ENCODE data around the gene KIF26B.
"Not testable (repeated sequence)": the region's sequence is repeated elsewhere in the genome, so short reads cannot be mapped to it uniquely, and the experiment has no call there.

Gene KIF26B

DNA sequence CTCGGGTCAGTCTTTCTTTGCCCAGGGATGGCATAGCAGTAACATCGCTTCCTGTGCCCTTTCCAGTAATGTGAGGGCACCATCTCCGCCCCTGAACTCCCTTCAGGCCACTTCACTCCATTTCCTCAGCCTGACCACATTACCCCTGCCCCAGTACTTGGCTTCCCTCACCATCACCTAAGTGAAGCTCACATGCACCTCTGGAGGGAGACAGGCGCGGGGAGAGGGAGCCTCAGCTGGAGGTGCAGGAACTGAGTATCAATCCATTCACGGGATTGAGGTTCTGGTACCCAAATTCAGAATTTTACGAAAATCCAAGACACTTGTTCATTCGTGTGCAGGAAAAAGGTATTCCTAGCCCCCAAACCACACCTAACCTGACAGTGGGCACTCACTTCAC, 540.4 kb downstream of the KIF26B start:
- no peak for TF ChIP-seq ZNF274 (IDR thresholded peaks at IDR 0.05; ENCODE audit: low read depth, low read length)

DNA sequence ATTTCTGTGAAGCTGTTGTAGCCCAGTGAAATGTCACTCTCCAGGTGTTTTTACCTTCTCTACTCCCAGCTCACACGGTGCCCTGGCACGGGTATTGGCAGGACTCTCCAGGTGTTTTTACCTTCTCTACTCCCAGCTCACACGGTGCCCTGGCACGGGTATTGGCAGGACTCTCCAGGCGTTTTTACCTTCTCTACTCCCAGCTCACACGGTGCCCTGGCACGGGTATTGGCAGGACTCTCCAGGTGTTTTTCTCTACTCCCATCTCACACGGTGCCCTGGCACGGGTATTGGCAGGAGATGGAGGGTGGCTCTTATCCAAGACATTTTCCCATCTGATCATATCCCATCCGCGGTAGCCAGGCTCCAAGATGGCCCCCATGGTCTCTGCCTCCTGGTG, 540.9 kb downstream of the KIF26B start:
- not testable (repeated sequence) for H3K4me3 ChIP-seq (ENCODE audit: low read length)

More for the DNA sequence above, 540.4 kb downstream of the KIF26B start:
- H3K4me3 ChIP-seq (ENCODE audit: low read length): no peak overlapping the region

DNA sequence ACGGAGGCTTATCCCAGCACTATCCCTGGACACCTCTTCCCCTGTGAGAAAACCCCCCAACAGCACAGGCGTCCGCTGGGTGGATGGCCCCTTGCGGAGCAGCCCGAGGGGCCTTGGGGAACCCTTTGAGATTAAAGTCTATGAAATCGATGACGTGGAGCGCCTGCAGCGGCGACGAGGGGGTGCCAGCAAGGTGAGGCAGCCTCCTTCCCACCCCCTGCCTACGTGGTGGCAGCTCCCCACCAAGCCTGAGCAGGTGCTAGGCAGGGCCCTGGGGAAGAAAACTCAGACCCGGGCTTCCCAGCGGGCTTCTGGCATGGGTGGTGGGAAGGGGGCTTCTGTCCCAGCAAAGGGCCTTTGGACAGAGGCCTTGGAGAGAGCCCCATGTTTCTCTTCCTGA, 543.3 kb downstream of the KIF26B start:
- TF ChIP-seq ZNF274 (IDR thresholded peaks at IDR 0.05; ENCODE audit: low read depth, low read length): no peak
- no peak overlapping the region for H3K4me3 ChIP-seq (ENCODE audit: low read length)

DNA sequence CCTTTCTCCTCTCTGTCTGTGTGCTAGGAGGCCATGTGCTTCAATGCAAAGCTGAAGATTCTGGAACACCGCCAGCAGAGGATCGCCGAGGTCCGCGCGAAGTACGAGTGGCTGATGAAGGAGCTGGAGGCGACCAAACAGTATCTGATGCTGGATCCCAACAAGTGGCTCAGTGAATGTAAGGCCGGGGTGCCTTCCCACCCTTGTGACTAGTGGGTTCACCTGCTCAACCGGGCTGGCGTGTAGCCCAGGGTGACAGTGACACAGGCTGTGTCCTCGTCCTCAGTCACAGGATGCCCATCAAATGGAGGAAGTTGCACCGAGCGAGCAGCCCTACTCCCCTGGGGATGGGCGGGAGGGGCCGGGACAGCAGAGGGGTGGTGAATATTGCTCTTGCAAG, 544.1 kb downstream of the KIF26B start:
- TF ChIP-seq ZNF274 (IDR thresholded peaks at IDR 0.05; ENCODE audit: low read depth, low read length): no peak
- H3K4me3 ChIP-seq (ENCODE audit: low read length): no peak overlapping the region

DNA sequence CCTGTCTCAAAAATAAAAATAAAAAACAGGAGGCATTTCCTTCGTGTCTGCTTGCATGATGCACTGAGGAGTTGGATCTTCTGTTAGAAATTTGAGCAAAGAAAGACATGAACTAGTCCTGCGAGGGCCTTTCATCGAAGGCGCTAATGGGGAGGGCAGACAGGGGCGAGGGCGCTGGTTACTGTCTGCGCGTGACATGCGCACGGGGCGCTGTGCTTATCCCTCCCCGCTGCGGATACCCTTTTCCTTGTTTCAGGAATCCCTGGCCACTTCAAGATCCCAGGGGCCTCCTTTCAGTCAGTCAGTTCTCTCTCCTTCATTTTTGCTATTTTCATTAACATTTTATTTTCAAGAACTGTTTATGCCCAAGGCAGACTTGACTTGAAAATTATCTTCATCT, 545.8 kb downstream of the KIF26B start:
- no peak overlapping the region for H3K4me3 ChIP-seq (ENCODE audit: low read length)
- no peak for TF ChIP-seq ZNF274 (IDR thresholded peaks at IDR 0.05; ENCODE audit: low read depth, low read length)

DNA sequence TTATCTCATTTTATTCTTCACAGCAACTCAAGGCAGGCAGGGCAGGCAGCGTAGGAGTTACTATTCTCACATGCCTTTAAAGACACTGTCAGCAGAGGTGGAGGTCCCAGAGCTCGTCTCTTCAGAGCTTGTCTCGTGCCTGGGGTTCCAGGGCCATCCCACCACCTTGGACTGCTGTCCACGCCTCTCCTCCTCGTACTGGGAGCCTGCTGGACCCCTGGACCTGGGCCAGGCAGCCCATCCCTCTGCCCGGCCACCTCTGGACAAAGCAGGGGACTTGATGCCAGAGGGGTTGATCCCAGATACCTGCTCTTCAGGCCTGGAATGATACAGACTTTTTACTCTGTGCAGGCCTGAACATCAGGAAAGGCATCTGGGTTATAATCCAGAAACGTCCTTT, 546.8 kb downstream of the KIF26B start:
- no peak for TF ChIP-seq ZNF274 (IDR thresholded peaks at IDR 0.05; ENCODE audit: low read depth, low read length)
- no peak overlapping the region for H3K4me3 ChIP-seq (ENCODE audit: low read length)

DNA sequence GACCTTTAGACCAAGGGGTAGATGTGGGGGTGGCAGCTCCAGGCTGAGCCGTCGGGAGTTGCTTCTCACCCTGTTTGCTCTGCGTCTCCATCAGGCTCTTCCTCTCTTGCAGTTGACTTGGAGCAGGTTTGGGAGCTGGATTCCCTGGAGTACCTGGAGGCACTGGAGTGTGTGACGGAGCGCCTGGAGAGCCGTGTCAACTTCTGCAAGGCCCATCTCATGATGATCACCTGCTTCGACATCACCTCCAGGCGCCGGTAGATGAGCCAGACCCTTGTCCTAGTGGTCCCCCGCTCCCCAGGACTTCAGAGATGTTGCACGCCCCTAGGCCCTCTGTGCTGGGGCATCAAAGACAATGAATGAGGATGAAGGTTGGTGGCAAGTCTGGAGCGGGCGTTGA, 547.6 kb downstream of the KIF26B start:
- no peak for TF ChIP-seq ZNF274 (IDR thresholded peaks at IDR 0.05; ENCODE audit: low read depth, low read length)
- no peak overlapping the region for H3K4me3 ChIP-seq (ENCODE audit: low read length)

DNA sequence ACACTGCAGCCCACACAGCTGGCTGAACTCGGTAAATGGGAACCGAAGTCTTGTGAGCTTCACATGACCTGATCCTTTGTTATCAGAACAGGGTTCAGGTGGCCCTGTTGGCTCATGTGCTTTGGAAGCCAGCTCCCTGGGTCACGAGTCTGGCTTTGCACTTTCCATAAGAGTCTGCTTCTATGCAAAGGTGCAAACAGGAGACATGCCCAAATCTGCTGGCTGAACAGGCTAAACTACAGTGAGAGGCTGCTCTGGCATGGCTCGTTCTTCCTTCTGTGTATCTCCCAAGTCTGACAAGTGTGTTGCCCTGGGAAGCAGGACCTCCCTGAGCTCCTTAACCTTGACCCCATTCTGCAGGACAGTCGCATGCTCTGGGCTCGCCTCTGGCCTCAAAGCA, 549.6 kb downstream of the KIF26B start:
- H3K4me3 ChIP-seq (ENCODE audit: low read length): no peak overlapping the region
- no peak for TF ChIP-seq ZNF274 (IDR thresholded peaks at IDR 0.05; ENCODE audit: low read depth, low read length)

DNA sequence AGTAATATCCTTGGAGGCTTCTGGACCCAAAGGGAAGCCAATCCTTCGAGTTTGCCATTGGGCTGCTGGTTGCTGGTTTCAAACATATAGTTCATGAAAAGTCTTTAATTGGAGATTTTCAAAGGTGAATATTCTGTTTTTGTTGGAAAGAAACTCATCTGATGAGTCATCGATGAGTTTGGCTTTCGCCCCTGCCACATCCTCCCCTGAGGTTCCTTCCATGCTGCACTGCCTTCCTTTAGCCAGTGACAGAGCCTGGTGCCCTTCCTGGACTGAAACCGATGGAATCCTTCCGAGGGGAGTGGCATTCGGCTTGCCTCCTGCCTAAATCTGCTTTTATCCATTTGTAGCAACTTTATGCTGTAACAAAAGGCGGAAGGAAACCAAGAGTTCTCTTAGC, 550.0 kb downstream of the KIF26B start:
- TF ChIP-seq ZNF274 (IDR thresholded peaks at IDR 0.05; ENCODE audit: low read depth, low read length): no peak

DNA sequence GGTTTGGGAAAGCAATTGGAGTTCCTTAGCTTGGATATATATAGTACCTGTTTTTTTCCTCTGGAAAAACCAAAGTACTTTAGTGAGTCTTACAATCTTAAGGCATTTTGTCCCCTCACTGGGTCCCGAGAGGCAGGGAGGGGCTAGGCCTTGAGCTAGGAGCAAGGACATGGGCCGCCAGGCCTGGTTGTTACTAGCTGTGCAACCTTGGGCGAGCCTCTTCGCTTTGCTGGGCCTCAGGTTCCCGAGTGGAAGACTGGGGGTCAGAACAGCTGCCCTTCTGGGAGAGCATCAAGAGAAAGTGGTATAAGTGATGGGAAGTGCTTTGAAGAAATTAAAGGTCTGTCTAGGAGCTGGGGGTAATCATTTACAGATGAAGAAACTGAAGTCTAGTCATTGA, 553.2 kb downstream of the KIF26B start:
- no peak overlapping the region for H3K4me3 ChIP-seq (ENCODE audit: low read length)
- TF ChIP-seq ZNF274 (IDR thresholded peaks at IDR 0.05; ENCODE audit: low read depth, low read length): no peak

More for the DNA sequence above, 550.0 kb downstream of the KIF26B start:
- H3K4me3 ChIP-seq (ENCODE audit: low read length): no peak overlapping the region

DNA sequence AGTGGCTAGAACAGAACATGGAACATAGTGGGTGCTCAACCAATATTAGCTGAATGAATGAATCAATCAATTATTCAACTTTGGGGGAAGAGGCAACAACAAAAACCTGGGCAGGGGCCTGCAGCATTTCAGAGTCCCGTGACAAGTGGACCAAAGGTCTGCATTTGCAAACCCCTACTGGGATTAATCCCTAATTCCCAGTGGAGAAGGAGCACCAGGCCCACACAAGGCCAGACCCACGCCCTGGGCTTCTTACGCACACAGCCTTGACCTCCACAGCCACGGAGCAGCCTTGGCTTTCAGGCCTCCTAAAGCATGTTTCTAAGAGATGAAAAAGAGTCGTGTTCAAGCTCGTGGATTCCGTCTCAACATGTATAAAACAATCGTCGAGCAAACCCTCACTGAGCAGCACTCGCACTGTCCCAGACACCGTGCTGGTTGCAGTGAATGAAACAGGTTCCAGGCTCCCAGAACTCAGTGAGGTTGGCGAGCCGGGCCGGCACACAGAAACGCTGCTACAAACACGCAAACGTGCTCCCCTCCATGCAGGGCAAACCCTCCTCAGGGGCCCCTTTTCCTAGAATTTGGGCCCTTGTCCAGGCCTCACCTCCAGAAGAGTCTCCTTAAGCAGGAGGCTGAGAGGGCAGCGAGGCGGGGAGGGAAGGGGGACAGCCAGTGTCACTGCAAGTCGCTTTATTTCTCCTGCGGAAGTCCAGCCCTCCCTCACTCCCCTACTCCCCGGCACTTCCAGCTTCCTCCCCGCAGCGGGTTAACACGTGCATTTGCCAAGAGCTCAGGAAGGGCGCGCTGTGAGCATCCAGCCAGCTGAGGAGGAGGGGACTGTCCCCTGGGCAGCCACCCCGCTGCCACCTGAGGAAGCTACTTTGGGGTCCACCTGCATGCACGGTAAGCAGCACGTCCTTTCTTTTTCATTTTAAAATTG, 556.4 kb downstream of the KIF26B start:
- no peak for TF ChIP-seq ZNF274 (IDR thresholded peaks at IDR 0.05; ENCODE audit: low read depth, low read length)
- H3K4me3 ChIP-seq (ENCODE audit: low read length): no peak overlapping the region

DNA sequence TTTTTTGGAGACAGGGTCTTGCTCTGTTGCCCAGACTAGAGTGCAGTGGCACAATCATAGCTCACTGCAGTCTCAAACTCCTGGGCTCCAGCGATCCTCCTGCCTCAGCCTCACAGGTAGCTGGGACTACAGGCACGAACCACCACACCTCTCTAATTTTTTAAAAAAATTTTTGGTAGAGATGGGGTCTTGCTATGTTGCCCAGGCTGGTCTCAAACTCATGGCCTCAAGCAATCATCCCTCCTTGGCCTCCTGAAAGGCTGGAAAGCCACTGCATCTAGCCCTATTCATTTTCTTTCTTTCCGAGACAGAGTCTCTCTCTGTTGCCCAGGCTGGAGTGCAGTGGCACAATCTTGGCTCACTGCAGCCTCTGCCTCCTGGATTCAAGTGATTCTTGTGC, 559.2 kb downstream of the KIF26B start:
- H3K4me3 ChIP-seq (ENCODE audit: low read length): not testable (repeated sequence)

DNA sequence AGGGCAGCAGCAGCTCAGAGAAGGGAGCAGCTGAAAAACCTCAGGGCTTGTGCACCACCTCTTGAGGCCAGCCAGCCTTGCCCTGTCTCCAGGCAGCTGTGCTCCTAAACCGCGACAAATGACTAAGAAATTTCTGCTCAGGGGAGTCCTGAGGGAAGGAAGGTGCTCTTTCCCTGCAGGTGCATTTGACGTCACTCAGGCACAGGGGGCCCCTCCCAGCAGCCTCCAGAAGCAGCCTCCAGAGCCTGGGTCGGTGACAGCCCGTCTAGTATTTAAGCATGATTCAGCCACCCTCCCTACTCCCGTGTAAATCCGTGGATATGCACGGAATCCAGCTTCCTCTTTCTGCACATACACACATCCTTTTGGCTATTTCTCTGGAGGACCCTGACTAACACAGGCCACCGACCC, 560.5 kb downstream of the KIF26B start:
- TF ChIP-seq ZNF274 (IDR thresholded peaks at IDR 0.05; ENCODE audit: low read depth, low read length): no peak
- no peak overlapping the region for H3K4me3 ChIP-seq (ENCODE audit: low read length)

DNA sequence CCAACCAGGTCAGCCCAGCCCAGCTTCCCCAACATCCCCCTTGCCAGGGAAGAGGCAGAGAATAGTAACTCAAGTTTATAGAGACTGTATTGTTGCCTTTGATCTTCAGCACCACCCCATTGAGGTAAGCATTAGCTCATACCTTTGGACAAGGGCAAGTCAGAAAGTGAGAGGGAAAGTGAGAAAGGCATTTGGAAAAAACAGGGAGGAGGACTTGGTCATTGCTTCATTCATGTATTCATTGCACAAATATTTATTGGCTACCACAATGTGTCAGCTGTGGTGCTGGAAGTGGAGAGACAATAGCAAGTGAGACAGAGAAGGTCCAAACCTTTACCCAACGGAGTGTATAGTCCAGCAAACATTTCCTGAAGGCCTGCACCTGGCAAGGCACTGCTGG, 561.2 kb downstream of the KIF26B start:
- TF ChIP-seq ZNF274 (IDR thresholded peaks at IDR 0.05; ENCODE audit: low read depth, low read length): no peak
- H3K4me3 ChIP-seq (ENCODE audit: low read length): no peak overlapping the region

DNA sequence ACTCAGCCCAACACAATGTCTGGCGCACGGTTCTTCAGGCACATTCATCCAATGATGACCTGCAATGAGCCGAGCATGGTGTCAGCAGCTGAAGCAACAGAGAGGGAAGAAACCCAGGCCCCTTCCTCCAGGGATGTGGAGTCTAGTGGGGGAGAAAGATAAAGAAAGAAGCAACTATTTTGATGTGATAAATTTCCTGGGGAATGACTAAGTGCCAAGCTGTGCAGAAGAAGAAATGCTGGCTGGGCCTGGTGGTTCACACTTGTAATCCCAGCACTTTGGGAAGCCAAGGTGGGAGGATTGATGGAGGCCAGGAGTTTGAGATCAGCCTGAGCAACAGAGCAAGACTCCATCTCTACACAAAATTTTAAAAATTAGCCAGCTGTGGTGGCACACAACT, 561.8 kb downstream of the KIF26B start:
- no peak for TF ChIP-seq ZNF274 (IDR thresholded peaks at IDR 0.05; ENCODE audit: low read depth, low read length)
- H3K4me3 ChIP-seq (ENCODE audit: low read length): no peak overlapping the region

DNA sequence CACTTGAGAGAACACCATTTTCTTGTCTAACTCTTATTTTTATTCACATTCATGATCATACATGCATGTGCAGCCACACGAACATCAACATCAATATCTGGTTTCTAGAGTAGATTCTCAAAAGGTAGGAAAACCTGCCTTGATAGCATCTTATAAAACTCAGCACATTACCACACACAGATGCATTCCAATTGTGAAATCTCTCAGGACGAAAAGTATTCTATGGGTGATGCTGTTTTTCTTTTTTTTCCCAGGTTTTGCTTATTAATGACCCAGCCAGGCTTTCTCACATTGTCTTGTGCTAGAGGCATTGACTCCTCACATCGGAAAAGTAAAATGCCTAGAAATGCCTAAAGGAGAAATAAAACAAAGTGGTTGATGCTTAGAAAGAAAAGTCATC, 562.8 kb downstream of the KIF26B start:
- TF ChIP-seq ZNF274 (IDR thresholded peaks at IDR 0.05; ENCODE audit: low read depth, low read length): no peak
- no peak overlapping the region for H3K4me3 ChIP-seq (ENCODE audit: low read length)

Measured in GM08714 (cell line).